G401 (cell line): ENCODE data around the gene PTPN23. TPM values are rescaled to one million over a fixed set of nuclear protein-coding genes. Genes with fewer than 3 reads are reported as not detected.
"Not testable (repeated sequence)": the region's sequence is repeated elsewhere in the genome, so short reads cannot be mapped to it uniquely, and the experiment has no call there.

Experiments
- DNase-seq: peaks from one replicate; pipeline ENCODE4 v3.0.0-alpha.2; 2015; ENCODE audit warnings: low spot score
- in situ Hi-C: cut with HindIII; loops from 2 replicates; pipeline ENCODE4 v1.10.0; 2016; ENCODE audit warnings: low sequenced_read_pairs, mixed read lengths
- total RNA-seq: library from RNA; depleted of rRNA; stranded (reverse); fragments of >200 nt; shearing (Covaris generic); gene quantifications from 2 replicates; pipeline ENCODE4 v1.2.3, GENCODE V29; 2014; rRNA removed

PTPN23 gene
- 6.6 and 9.0 TPM in 2 replicates for total RNA-seq

DNA sequence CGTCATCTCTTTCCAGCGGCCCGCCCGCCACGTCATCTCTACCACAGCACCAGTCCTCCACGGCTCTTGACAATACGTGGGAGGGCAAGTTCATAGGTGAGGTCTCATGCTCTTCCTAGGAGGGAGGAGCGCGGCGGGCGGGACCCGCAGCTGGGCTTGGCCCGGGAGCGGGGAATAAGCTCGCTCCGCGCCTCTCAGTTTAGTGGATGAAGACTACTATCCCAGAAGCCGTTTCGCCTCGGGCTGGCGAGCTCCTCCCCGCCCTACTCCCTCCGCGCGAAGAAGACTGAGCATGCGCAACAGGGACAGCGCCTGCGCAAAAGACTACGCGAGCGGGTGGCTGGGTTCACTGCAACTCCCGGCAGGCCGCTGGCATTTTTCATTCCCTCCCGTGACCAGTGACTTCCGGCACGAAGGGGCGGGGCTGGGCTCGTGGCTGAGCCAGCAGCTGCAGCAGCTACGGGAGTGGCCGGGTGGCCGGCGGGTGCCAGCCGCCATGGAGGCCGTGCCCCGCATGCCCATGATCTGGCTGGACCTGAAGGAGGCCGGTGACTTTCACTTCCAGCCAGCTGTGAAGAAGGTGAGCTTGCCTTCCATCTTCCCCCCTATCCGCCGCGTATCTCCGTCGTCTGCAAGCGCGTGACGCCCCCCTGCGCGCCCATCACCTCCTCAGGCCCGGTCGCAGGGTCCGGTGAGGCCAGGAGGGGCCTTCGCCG, at the start of gene PTPN23:
PTPN23 (plus strand) TSS at position 421 of the 716 bp plus-strand sequence; CDS start at position 497, 76 bp downstream.
- in situ Hi-C loops, result no loop called here
- peak; percentile 98 for DNase-seq

- no peak for DNase-seq
These were observed 46.9 kb upstream of the PTPN23 start for GRCh38 chr3:47333907-47334306.

GRCh38 chr3:47337656-47338055, 43.2 kb upstream of the PTPN23 start:
- DNase-seq, result no peak
- in situ Hi-C loops, result no loop called here

More at GRCh38 chr3:47333907-47334306, 46.9 kb upstream of the PTPN23 start:
- in situ Hi-C loops, result no loop called here

- in situ Hi-C loops, result no loop called here
- no peak for DNase-seq
These were observed 40.9 kb upstream of the PTPN23 start for GRCh38 chr3:47339951-47340350.

DNA sequence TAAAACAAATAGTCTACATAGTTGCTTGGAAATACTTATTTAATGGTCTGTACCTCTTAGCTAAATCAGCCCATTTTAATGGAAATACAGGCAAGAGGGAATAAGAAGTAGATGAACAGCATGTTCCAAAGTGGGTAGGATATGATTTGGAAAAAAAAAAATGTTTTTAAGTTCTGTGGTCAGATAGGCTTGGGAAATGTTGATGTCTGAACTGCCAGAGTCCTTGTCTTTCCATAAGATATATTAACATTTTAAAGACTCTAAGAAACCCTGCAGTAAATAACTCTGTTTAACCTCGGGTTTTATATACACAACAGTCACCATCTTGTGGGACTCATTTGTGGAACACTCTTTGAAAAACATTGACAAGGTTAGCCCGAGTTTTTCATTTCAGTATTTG, 40.0 kb upstream of the PTPN23 start:
- no peak for DNase-seq
- in situ Hi-C loops, result no loop called here

DNA sequence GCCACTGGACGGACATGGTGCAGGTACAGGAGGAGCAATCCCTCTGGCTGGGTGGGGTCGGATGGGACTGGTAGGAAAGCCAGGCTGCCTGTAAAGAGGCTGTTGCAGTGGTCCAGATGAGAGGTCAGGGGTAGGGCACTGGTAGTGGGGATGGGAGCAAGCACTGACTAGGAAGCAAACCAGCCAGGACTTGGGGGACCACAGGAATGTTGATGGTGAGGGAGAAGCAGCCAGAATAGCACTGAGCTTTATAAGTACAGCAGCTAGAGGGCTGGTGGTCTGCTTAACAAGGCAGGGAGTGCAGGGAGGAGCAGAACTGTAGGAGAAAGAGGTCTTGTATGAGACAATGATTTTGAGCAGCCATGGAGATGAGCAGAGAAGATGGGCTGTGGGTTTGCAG, 38.7 kb upstream of the PTPN23 start:
- in situ Hi-C loops, result no loop called here
- DNase-seq, result no peak

- in situ Hi-C loops, result no loop called here
- no peak for DNase-seq
These were observed 38.0 kb upstream of the PTPN23 start for GRCh38 chr3:47342812-47343211.

- no peak for DNase-seq
- in situ Hi-C loops, result no loop called here
These were observed 37.3 kb upstream of the PTPN23 start for GRCh38 chr3:47343471-47343971.

DNA sequence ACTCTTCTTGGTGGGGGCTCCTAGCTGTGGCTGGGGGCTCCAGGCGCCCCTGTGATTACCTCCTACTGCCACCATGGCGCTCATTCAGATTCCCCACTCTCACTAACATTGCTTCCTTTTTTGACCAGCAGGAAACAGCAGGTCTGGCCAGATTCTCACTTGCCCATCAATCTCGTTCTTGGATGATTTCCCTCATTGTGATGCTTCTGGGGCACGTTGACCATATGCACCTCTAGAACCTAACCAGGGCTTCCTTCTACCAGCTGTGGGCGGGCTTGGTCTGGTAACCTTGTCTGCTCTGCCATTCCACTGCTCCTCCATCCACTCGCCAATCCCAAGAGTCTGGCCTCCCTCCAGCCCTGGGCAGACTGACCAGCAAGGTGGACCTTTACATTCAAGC, 35.9 kb upstream of the PTPN23 start:
- in situ Hi-C loops, result no loop called here
- peak; percentile 66 for DNase-seq

- in situ Hi-C loops, result no loop called here
- DNase-seq, result no peak
These were observed 33.5 kb upstream of the PTPN23 start for GRCh38 chr3:47347217-47347801.

GRCh38 chr3:47348411-47349154, 32.2 kb upstream of the PTPN23 start:
- in situ Hi-C loops, result no loop called here
- DNase-seq, result peak; percentile 64

- in situ Hi-C loops, result no loop called here
These were observed 25.8 kb upstream of the PTPN23 start for GRCh38 chr3:47355010-47355409.

DNA sequence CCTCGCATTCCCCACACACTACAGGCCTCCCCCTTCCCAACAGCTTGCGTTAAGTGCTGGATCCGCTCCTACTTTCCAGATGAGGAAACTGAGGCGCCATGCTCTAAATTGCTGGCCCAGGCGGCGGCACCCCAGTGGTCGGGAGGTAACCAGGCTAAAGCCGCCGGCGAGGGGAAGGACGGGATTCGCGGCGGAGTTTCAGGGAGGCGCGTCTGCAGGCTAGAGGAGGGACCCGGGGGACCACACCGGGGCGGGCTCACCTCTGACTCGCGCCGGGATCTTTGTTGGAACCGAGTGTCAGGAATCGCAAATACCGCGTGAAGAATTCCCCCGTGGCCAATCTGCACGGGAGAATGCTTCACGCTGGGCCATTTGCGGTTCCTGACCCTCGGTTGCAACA, 24.6 kb upstream of the PTPN23 start:
- DNase-seq, result no peak
- in situ Hi-C loops, result no loop called here

More at GRCh38 chr3:47355010-47355409, 25.8 kb upstream of the PTPN23 start:
- DNase-seq, result no peak

DNA sequence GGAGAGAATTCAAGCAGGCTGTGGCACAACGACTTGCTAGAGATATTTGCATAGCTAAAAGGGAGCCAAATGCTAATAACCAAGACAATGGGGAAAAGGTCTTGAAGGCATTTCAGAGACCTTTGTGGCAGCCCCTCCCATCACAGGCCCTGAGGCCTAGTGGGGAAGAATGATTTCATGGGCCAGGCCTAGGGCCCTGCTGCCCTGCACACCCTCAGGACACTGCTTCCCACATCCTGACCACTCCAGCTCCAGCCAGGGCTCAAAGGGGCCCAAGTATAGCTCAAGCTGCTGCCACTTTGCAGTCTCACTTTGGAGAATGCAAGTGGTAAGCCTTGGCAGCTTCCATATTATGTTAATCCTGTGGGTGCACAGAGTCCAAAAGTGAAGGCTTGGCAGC, 21.5 kb upstream of the PTPN23 start:
- in situ Hi-C loops, result no loop called here
- DNase-seq, result no peak

DNA sequence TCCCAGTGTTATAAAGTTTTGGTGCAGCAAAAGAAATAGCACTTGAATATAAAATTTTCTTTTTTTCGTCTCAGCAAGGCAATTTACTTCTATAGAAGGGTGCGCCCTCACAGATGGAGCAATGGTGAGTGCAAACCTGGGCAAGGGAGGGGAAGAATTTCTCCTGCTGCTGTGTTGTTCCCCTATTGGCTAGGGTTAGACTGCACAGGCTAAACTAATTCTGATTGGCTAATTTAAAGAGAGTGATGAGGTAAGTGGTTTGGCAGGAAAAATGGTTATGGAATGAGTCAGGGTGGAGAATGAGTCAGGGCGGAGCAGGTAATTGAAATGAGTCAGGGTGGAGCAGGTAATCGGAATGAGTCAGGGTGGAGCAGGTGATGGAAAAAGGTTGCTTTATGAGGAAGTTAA, 20.7 kb upstream of the PTPN23 start:
- in situ Hi-C loops, DNase-seq: not testable (repeated sequence)

DNA sequence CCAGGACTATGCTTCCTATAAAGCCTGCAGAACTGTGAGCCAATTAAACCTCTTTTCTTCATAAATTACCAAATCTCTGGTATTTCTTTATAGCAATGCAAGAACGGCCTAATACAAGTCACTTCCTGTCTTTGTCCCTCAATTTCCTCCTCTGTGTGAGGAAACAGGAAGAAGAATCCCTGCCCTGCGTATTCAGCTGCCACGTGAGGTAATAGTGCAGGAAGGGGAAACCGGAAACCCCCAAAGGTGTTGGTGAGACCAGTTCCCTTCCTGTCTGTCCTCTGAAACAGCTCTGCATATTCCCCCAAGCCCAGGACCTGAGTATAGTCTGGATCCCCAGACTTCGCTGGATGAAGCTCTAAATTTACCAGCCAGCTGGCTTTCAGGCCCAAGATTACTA, 18.1 kb upstream of the PTPN23 start:
- in situ Hi-C loops, result no loop called here

DNA sequence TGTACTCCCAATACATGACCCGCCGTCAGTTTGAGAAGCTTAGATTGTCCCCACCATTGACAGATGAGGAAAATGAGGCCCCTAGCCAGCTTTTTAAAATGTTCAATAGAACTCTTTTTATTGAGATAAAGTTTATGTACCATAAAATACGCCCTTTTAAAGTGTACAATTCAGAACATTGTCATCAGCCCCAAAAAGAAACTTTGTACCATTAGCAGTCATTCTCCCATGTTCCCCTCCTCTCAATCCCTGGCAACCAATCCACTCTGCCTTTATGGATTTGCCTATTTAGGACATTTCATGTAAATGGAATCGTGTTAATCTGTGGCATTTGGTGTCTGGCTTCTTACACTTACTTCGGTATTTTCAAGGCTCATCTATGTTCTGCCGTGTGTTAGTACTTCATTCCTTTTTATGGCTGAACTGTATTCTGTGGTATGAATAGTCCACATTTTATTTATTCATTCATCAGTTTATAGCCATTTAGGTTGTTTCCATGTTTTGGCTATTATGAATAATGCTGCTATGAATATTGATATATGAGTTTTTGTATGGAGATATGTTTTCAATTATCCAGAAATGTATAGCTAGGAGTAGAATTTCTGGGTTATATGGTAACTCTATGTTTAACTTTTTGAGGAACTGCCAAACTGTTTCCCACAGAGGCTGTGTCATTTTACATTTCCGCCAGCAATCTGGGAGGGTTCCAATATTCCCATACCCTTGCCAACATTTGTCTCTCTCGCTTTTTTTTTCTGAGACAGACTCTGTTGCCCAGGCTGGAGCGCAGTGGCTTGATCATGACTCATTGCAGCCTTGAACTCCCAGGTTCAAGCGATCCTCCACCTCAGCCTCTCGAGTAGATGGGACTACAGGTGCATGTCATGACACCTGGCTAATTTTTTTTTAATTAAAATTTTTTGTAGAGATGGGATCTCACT, 15.3 kb upstream of the PTPN23 start:
- in situ Hi-C loops, result no loop called here
- peak; percentile 66 for DNase-seq

More for the DNA sequence above, 18.1 kb upstream of the PTPN23 start:
- DNase-seq, result no peak

- no peak for DNase-seq
- in situ Hi-C loops, result no loop called here
These were observed 14.0 kb upstream of the PTPN23 start for GRCh38 chr3:47366833-47367232.

GRCh38 chr3:47367631-47368030, 13.2 kb upstream of the PTPN23 start:
- in situ Hi-C loops, result no loop called here
- no peak for DNase-seq
